MM.1S (cell line): ENCODE data around the gene KEAP1.

Experiments
- DNase-seq: peaks from one replicate; pipeline ENCODE4 v3.0.0-alpha.2; 2015
- H2AFZ ChIP-seq: fragments of 300-600 bp; sonication (generic); 2 replicates; pipeline ENCODE4 v1.6.0; 2016; ENCODE audit warnings: antibody characterized with exemption, low read length
- H3F3A ChIP-seq: fragments of 300-600 bp; sonication (generic); 2 replicates; pipeline ENCODE4 v1.6.1; 2016; ENCODE audit warnings: mild to moderate bottlenecking, antibody characterized with exemption, low read length, moderate library complexity, mixed read lengths; ENCODE audit not compliant: insufficient read depth
- H3K27ac ChIP-seq: fragments of 300-600 bp; sonication (generic); 2 replicates; pipeline ENCODE4 v1.5.1; 2016; ENCODE audit warnings: mild to moderate bottlenecking, low read length
- H3K27me3 ChIP-seq: fragments of 300-600 bp; sonication (generic); replicated peaks from 2 replicates; pipeline ENCODE4 v1.6.0; 2016; ENCODE audit warnings: low read length; ENCODE audit not compliant: insufficient read depth
- H3K36me3 ChIP-seq: fragments of 300-600 bp; sonication (generic); replicated peaks from 2 replicates; pipeline ENCODE4 v1.6.1; 2016; ENCODE audit warnings: mild to moderate bottlenecking, low read length, mixed read lengths; ENCODE audit not compliant: insufficient read depth
- H3K4me1 ChIP-seq: fragments of 300-600 bp; sonication (generic); 2 replicates; pipeline ENCODE4 v1.6.1; 2016; ENCODE audit warnings: low read length, mixed read lengths
- H3K4me2 ChIP-seq: fragments of 300-600 bp; sonication (generic); 2 replicates; pipeline ENCODE4 v1.6.0; 2016; ENCODE audit warnings: low read depth, low read length
- H3K4me3 ChIP-seq: fragments of 300-600 bp; sonication (generic); 2 replicates; pipeline ENCODE4 v1.5.1; 2016; ENCODE audit warnings: low read length, mixed read lengths
- H3K79me2 ChIP-seq: fragments of 300-600 bp; sonication (generic); 2 replicates; pipeline ENCODE4 v1.6.1; 2016; ENCODE audit warnings: mixed run types, low read length, mixed read lengths
- H3K9ac ChIP-seq: fragments of 300-600 bp; sonication (generic); 2 replicates; pipeline ENCODE4 v1.6.1; 2016; ENCODE audit warnings: low read length, mixed read lengths
- H3K9me2 ChIP-seq: fragments of 300-600 bp; sonication (generic); replicated peaks from 2 replicates; pipeline ENCODE4 v1.6.1; 2016; ENCODE audit warnings: mild to moderate bottlenecking, low read length, mixed read lengths; ENCODE audit not compliant: insufficient read depth
- H3K9me3 ChIP-seq: fragments of 300-600 bp; sonication (generic); replicated peaks from 2 replicates; pipeline ENCODE4 v1.6.1; 2016; ENCODE audit warnings: mild to moderate bottlenecking, low read length, mixed read lengths; ENCODE audit not compliant: insufficient read depth
- H4K20me1 ChIP-seq: fragments of 300-600 bp; sonication (generic); 2 replicates; pipeline ENCODE4 v1.6.1; 2016; ENCODE audit warnings: mild to moderate bottlenecking, low read length, moderate library complexity, mixed read lengths; ENCODE audit not compliant: insufficient read depth
- EZH2 ChIP-seq: fragments of 300-600 bp; sonication (generic); optimal IDR thresholded peaks from 2 replicates; pipeline ENCODE3; 2017; ENCODE audit warnings: low read depth, mild to moderate bottlenecking, antibody characterized with exemption, low read length, mixed read lengths
- EZH2phosphoT487 ChIP-seq: fragments of 300-600 bp; sonication (generic); IDR thresholded peaks from 2 replicates; pipeline ENCODE4 v1.6.1; 2018; ENCODE audit warnings: antibody characterized with exemption, low read length
- TF ChIP-seq, protein P1 (sequence below): fragments of 300-600 bp; sonication (generic); IDR thresholded peaks from 2 replicates; pipeline ENCODE4 v1.5.1; 2016; ENCODE audit warnings: antibody characterized with exemption, low read length, mixed read lengths

The KEAP1 gene

DNA sequence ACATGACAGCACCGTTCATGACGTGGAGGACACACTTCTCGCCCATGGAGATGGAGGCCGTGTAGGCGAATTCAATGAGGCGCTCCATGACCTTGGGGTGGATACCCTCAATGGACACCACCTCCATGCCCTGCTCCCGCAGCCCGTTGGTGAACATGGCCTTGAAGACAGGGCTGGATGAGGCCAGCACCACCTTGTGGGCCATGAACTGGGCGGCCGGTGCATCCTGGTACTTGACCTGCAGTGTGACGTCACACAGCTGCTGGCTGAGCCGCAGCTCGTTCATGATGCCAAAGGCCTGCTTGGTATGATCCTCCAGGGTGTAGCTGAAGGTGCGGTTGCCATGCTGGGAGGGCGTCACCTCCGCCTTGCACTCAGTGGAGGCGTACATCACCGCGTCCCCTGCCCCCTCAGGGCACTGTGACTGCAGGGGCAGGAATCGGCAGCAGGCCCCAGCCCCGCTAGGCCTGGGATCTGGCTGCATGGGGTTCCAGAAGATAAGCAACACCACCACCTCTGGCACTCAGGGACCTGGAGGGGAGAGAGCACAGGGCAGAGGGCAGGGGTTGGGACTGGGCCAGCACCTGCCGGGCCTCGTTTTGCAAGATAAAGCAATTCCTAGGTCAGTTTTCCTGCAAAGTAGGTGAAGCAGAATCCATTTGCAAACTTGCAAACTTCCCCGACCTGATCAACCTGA is 3.5 kb downstream of the KEAP1 start:
- Histone ChIP-seq H3K4me1 (peaks cover 19% of the 10 kb centered on the region), H3K4me2 (peak overlapping the region; percentile 54; the same call in 1 of the 2 replicates), H3K27ac (peak overlapping the region; percentile 66; the same call in 1 of the 2 replicates)

GRCh38 chr19:10497371-10497770 is 5.8 kb downstream of the KEAP1 start:
- Histone ChIP-seq H3K9me2 (no peaks in the 10 kb centered on the region), H3K27ac (no peak overlapping the region), H3K4me1 (peaks cover 19% of the 10 kb centered on the region), H3K9me3 (no peaks in the 10 kb centered on the region), H4K20me1 (no peaks in the 10 kb centered on the region), H3K4me3 (no peak overlapping the region), H3K36me3 (peaks cover 8% of the 10 kb centered on the region; the same call in 1 of the 2 replicates), H3K27me3 (no peaks in the 10 kb centered on the region), H3K9ac (no peak overlapping the region), H3K79me2 (peaks cover 89% of the 10 kb centered on the region), H3K4me2 (no peak overlapping the region), H2AFZ (no peak overlapping the region), H3F3A (peaks cover 20% of the 10 kb centered on the region)
- DNase-seq, result no peak
- TF ChIP-seq, protein P1, sequence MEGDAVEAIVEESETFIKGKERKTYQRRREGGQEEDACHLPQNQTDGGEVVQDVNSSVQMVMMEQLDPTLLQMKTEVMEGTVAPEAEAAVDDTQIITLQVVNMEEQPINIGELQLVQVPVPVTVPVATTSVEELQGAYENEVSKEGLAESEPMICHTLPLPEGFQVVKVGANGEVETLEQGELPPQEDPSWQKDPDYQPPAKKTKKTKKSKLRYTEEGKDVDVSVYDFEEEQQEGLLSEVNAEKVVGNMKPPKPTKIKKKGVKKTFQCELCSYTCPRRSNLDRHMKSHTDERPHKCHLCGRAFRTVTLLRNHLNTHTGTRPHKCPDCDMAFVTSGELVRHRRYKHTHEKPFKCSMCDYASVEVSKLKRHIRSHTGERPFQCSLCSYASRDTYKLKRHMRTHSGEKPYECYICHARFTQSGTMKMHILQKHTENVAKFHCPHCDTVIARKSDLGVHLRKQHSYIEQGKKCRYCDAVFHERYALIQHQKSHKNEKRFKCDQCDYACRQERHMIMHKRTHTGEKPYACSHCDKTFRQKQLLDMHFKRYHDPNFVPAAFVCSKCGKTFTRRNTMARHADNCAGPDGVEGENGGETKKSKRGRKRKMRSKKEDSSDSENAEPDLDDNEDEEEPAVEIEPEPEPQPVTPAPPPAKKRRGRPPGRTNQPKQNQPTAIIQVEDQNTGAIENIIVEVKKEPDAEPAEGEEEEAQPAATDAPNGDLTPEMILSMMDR, result no peak
- TF ChIP-seq EZH2 (no peak), EZH2phosphoT487 (no peak)

More for the DNA sequence above, 3.5 kb downstream of the KEAP1 start:
- H3K27me3 ChIP-seq, result no peaks in the 10 kb centered on the region
- H3K9ac ChIP-seq, result no peak overlapping the region
- H3K4me3 ChIP-seq, result no peak overlapping the region
- peaks cover 8% of the 10 kb centered on the region; the same call in 1 of the 2 replicates for H3K36me3 ChIP-seq
- no peaks in the 10 kb centered on the region for H3K9me3 ChIP-seq
- peaks cover 79% of the 10 kb centered on the region for H3K79me2 ChIP-seq
- no peaks in the 10 kb centered on the region for H4K20me1 ChIP-seq
- no peaks in the 10 kb centered on the region for H3K9me2 ChIP-seq
- H3F3A ChIP-seq, result peaks cover 20% of the 10 kb centered on the region
- no peak for DNase-seq
- TF ChIP-seq EZH2, result no peak
- no peak overlapping the region for H2AFZ ChIP-seq

- Histone ChIP-seq H3K27me3 (no peaks in the 10 kb centered on the region), H3K4me1 (no peaks in the 10 kb centered on the region), H3K27ac (no peak overlapping the region), H3F3A (no peaks in the 10 kb centered on the region), H4K20me1 (peaks cover 3% of the 10 kb centered on the region; the same call in 1 of the 2 replicates), H3K9me2 (no peaks in the 10 kb centered on the region), H3K36me3 (peaks cover 9% of the 10 kb centered on the region), H3K9ac (no peak overlapping the region), H3K79me2 (peaks cover 67% of the 10 kb centered on the region), H2AFZ (no peak overlapping the region), H3K4me3 (no peak overlapping the region), H3K9me3 (no peaks in the 10 kb centered on the region), H3K4me2 (no peak overlapping the region)
- DNase-seq, result no peak
- TF ChIP-seq, protein P1, result no peak
- no peak for TF ChIP-seq EZH2phosphoT487
- TF ChIP-seq EZH2, result no peak
These were observed 11.6 kb downstream of the KEAP1 start for GRCh38 chr19:10491472-10492047.
